Measurements from ENCODE around the gene ZNF865.

GRCh38 chr19:55596304-55596703 is 9.1 kb upstream of the ZNF865 start:
- TF ChIP-seq CTCF (conservative IDR thresholded peaks at IDR 0.05; ENCODE audit: low read depth, low read length) (no peak), EZH2 (IDR thresholded peaks at IDR 0.05; ENCODE audit: low read length, unreplicated experiment) (no peak), EZH2phosphoT487 (IDR thresholded peaks at IDR 0.05; ENCODE audit: borderline replicate concordance, low read length) (no peak)

Measured in PC-3 (cell line).